K562 (cell line): ENCODE results near the gene RESF1. TPM values are rescaled to one million over a fixed set of nuclear protein-coding genes. Genes with fewer than 3 reads are reported as not detected.

Experiments used
- CHCHD3 ChIP-seq: fragments of 250-450 bp; sonication (Bioruptor Pico); IDR thresholded peaks from 2 replicates; pipeline ENCODE4 v2.1.2; 2022; ENCODE audit warnings: mild to moderate bottlenecking
- CSDE1 ChIP-seq, 2 experiments: fragments of 450-650 bp; IDR thresholded peaks; 2 replicates each; pipeline ENCODE4 v1.6.1; 2016; ENCODE audit warnings: mild to moderate bottlenecking in 1 of 2
- CTBP1 ChIP-seq: fragments of 450-650 bp; IDR thresholded peaks from 2 replicates; pipeline ENCODE4 v1.6.1; 2016; ENCODE audit warnings: borderline replicate concordance
- DNMT1 ChIP-seq: fragments of 450-650 bp; IDR thresholded peaks from 2 replicates; pipeline ENCODE4 v1.6.1; 2016; ENCODE audit warnings: antibody characterized with exemption, mild to moderate bottlenecking
- HOMEZ ChIP-seq: fragments of 250-450 bp; sonication (Bioruptor Pico); IDR thresholded peaks from 2 replicates; pipeline ENCODE4 v1.4.0; 2020; ENCODE audit warnings: mild to moderate bottlenecking, moderate library complexity
- MAZ ChIP-seq, 2 experiments: fragments of 450-650 bp in 1 of 2; sonication (generic) in 1 of 2; formaldehyde crosslinking; IDR thresholded peaks in 1 of 2; conservative IDR thresholded peaks in 1 of 2; 2 replicates each; pipeline versions ENCODE4 v1.4.0 to v1.5.0; 2020; ENCODE audit warnings: mild to moderate bottlenecking in 1 of 2, missing genetic modification reagents in 1 of 2
- MCM7 ChIP-seq, 2 experiments: fragments of 450-650 bp; IDR thresholded peaks; 2 replicates each; pipeline ENCODE4 v1.6.1; 2016 to 2018
- MLX ChIP-seq, 2 experiments: fragments of 450-650 bp in 1 of 2; sonication (generic) in 1 of 2; formaldehyde crosslinking; conservative IDR thresholded peaks; 2 replicates each; pipeline versions ENCODE4 v1.4.0 to v1.8.1; 2020 to 2022; ENCODE audit warnings: mild to moderate bottlenecking in 1 of 2, missing genetic modification reagents in 1 of 2
- POLR2H ChIP-seq: IDR thresholded peaks from 2 replicates; pipeline ENCODE4 v1.6.1; 2016; ENCODE audit warnings: missing genetic modification characterization, low read depth, mild to moderate bottlenecking, control low read depth, missing compliant biosample characterization, moderate library complexity
- PPARD ChIP-seq: fragments of 250-450 bp; sonication (Bioruptor Pico); IDR thresholded peaks from 2 replicates; pipeline ENCODE4 v1.8.0; 2022; ENCODE audit warnings: inconsistent platforms, mild to moderate bottlenecking, moderate library complexity
- RFX7 ChIP-seq: fragments of 250-450 bp; sonication (Bioruptor Pico); IDR thresholded peaks from 2 replicates; pipeline ENCODE4 v1.5.1; 2021; ENCODE audit warnings: mild to moderate bottlenecking
- SNRNP70 ChIP-seq: fragments of 200-400 bp; formaldehyde crosslinking; optimal IDR thresholded peaks from 2 replicates; pipeline ENCODE3; 2017; ENCODE audit warnings: low read depth, low read length
- SUPT5H ChIP-seq: fragments of 450-650 bp; IDR thresholded peaks from 2 replicates; pipeline ENCODE4 v1.6.1; 2016
- THRB ChIP-seq: fragments of 450-650 bp; formaldehyde crosslinking; conservative IDR thresholded peaks from 2 replicates; pipeline ENCODE4 v1.4.0; 2022; ENCODE audit warnings: mild to moderate bottlenecking, missing genetic modification characterization
- YBX1 ChIP-seq: fragments of 450-650 bp; IDR thresholded peaks from 2 replicates; pipeline ENCODE4 v1.7.1; 2016; ENCODE audit warnings: mild to moderate bottlenecking
- ZBTB5 ChIP-seq: fragments of 450-650 bp; IDR thresholded peaks from 2 replicates; pipeline ENCODE4 v1.6.1; 2017; ENCODE audit warnings: antibody characterized with exemption
- ZC3H8 ChIP-seq: fragments of 450-650 bp; IDR thresholded peaks from 2 replicates; pipeline ENCODE4 v1.6.1; 2017
- ZNF175 ChIP-seq: fragments of 200-800 bp; sonication (Bioruptor generic); IDR thresholded peaks from 2 replicates; pipeline ENCODE4 v1.6.1; 2016; ENCODE audit warnings: low read depth, mild to moderate bottlenecking, missing genetic modification characterization, missing compliant biosample characterization
- ZNF274 ChIP-seq: IDR thresholded peaks from 2 replicates; pipeline ENCODE4 v1.6.1; 2011; ENCODE audit warnings: low read depth, mild to moderate bottlenecking, low read length, moderate library complexity, borderline replicate concordance
- ZNF518B ChIP-seq: fragments of 250-450 bp; sonication (Bioruptor Pico); IDR thresholded peaks from 2 replicates; pipeline ENCODE4 v1.5.0; 2021; ENCODE audit warnings: mild to moderate bottlenecking, moderate library complexity
- ZNF551 ChIP-seq: fragments of 250-450 bp; sonication (Bioruptor Pico); IDR thresholded peaks from 2 replicates; pipeline ENCODE4 v1.5.0; 2021; ENCODE audit warnings: mild to moderate bottlenecking, moderate library complexity
- polyA plus RNA-seq, 8 experiments: library from polyadenylated mRNA; depleted of rRNA in 4 of 8; stranded (reverse) in 5 of 8; unstranded in 3 of 8; fragments of >200 nt; fragmentation: Nextera tagmentation in 2 of 8; fragmentation: Illumina TruSeq in 1 of 8; extraction: Ambion mirVana in 2 of 8; extraction: Trizol in 1 of 8; gene quantifications; 2 replicates each; pipeline versions ENCODE4 v1.2.1 to v1.2.3, GENCODE V29; 2011 to 2014; ENCODE audit warnings: inconsistent platforms in 1 of 8, missing spikeins in 1 of 8
- total RNA-seq, 7 experiments: library from RNA; depleted of rRNA in 6 of 7; stranded (reverse); fragments of >200 nt in 6 of 7; fragmentation: Illumina TruSeq in 2 of 7; extraction: Trizol in 2 of 7; gene quantifications; 2 replicates each; pipeline versions ENCODE4 v1.2.1 to v1.2.3, GENCODE V29; 2011 to 2021; ENCODE audit warnings: low replicate concordance in 1 of 7

The RESF1 gene
- total and polyA plus RNA-seq, 9 of the 15 experiments (the other 6 are each of a cell fraction or from before 2014, with no cell fraction given), result 21.5 to 121 (median 53.6) TPM

GRCh38 chr12:32005496-32006125 lies 46.4 kb downstream of the RESF1 start (continued):
- TF ChIP-seq ZNF551 (CRISPR knock-in tag) (no peak), MCM7 (IDR thresholded peaks at IDR 0.05) (no peak), ZNF175 (CRISPR knock-in tag) (peak; percentile 89), THRB (CRISPR knock-in tag) (peak; percentile 94), YBX1 (no peak), ZNF518B (CRISPR knock-in tag) (no peak), ZBTB5 (0 out of 2 replicates have a peak, but pooled peaks have one; percentile 35), SNRNP70 (no peak), CHCHD3 (CRISPR knock-in tag) (no peak), ZNF274 (peak; percentile 78; the same call in 1 of the 2 replicates), POLR2H (tag) (no peak), RFX7 (no peak), MAZ (CRISPR knock-in tag; conservative IDR thresholded peaks at IDR 0.05 in 1 of 2, IDR thresholded peaks at IDR 0.05 in 1 of 2) (peak; percentile 57 to 78; a peak in 3 of 4 replicates), CSDE1 (IDR thresholded peaks at IDR 0.05) (no peak), PPARD (CRISPR knock-in tag) (no peak), HOMEZ (CRISPR knock-in tag) (no peak), CTBP1 (peak; percentile 98), ZC3H8 (no peak), DNMT1 (no peak), SUPT5H (no peak), MLX (CRISPR knock-in tag; conservative IDR thresholded peaks at IDR 0.05) (no peak)
